ENCODE measurements around the gene XRN1.
"Not testable (repeated sequence)": the region's sequence is repeated elsewhere in the genome, so short reads cannot be mapped to it uniquely, and the experiment has no call there.

The XRN1 gene

DNA sequence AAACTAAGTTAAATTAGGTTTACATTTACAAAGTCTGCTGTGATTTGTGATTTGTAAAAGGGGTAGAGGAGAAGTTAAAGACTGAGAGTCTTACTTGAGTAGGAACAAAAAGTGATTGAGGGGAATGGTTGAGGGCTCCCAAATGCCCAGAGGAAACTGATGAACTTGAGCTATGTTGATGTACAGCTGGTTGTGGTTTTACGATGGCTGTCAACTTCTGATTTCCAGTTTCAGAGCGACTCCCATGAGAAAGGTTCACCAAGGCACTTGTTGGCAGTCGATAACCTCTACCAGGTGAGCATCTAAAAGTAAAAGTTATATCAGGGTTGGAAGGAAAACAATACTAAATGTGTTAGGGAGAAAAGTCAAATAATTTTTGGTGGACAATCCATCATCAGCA, 91.0 kb downstream of the XRN1 start:
- H3K4me3 ChIP-seq (ENCODE audit: low read length), result no peak overlapping the region
- DNase-seq (ENCODE audit: low read depth), result no peak
- no peak for TF ChIP-seq CTCF (conservative IDR thresholded peaks at IDR 0.05; ENCODE audit: low read length)

- TF ChIP-seq CTCF (conservative IDR thresholded peaks at IDR 0.05; ENCODE audit: low read length), result no peak
- DNase-seq (ENCODE audit: low read depth), result no peak
- no peak overlapping the region for H3K4me3 ChIP-seq (ENCODE audit: low read length)
These were observed 92.1 kb downstream of the XRN1 start for GRCh38 chr3:142355692-142356091.

DNA sequence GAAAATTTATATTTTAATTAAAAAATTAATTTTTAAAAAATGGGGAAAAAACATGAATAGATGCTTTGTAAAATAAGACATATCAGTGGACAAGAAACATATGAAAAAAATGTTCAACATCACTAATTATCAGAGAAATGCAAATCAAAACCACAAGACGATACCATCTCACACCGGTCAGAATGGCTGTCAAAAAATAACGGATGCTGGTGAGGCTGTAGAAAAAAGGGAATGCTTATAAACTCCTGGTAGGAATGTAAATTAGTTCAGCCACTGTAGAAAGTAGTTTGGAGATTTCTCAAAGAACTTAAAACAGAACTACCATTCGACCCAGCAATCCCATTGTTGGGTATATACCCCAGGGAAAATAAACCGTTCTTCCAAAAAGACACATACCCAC, 93.8 kb downstream of the XRN1 start:
- TF ChIP-seq CTCF (conservative IDR thresholded peaks at IDR 0.05; ENCODE audit: low read length), result no peak
- DNase-seq (ENCODE audit: low read depth), result no peak
- H3K4me3 ChIP-seq (ENCODE audit: low read length), result no peak overlapping the region

GRCh38 chr3:142353571-142353970, 94.3 kb downstream of the XRN1 start:
- no peak for TF ChIP-seq CTCF (conservative IDR thresholded peaks at IDR 0.05; ENCODE audit: low read length)
- peak; percentile 12 for DNase-seq (ENCODE audit: low read depth)
- no peak overlapping the region for H3K4me3 ChIP-seq (ENCODE audit: low read length)

- H3K4me3 ChIP-seq (ENCODE audit: low read length); DNase-seq (ENCODE audit: low read depth): not testable (repeated sequence)
These were observed 95.1 kb downstream of the XRN1 start for GRCh38 chr3:142352698-142353097.

DNA sequence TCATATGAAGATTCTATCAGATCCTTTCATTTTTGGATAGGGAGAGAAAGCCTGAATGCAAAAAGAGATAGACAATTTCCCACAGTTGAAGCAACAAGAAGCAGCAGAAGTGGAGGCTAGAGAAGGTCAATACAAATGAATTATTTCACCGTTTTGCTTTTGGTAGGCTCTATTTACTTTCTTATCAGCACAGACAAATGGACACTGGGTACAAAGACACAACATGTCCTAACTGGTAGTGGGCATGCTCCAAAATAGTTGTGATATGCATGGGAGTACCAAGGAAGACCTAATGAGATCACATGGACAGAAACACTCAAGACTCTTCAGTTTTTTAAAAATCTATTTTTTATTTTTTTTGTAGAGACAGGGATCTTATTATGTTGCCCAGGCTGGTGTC, 99.4 kb downstream of the XRN1 start:
- no peak for TF ChIP-seq CTCF (conservative IDR thresholded peaks at IDR 0.05; ENCODE audit: low read length)
- DNase-seq (ENCODE audit: low read depth), result no peak
- no peak overlapping the region for H3K4me3 ChIP-seq (ENCODE audit: low read length)

DNA sequence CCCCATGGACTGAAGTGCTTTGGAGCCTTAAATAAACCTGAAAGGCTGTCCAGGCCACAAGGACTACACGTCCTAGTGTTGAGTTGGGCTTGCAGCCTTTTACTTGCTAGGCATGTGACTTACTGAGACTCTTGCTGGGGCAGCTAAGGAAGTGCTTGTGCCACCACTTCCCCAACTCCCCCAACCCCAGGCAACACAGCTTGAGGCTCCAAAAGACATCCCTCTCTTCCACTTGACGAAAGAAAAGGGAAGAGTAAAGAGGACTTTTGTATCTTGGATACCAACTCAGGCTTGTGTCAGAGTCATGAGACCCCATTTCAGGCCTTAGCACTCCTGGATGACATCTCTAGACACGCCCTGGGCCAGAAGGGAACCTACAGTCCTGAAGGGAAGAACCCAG, 109.8 kb downstream of the XRN1 start:
- DNase-seq (ENCODE audit: low read depth), result no peak
- no peak for TF ChIP-seq CTCF (conservative IDR thresholded peaks at IDR 0.05; ENCODE audit: low read length)
- no peak overlapping the region for H3K4me3 ChIP-seq (ENCODE audit: low read length)

- no peak for TF ChIP-seq CTCF (conservative IDR thresholded peaks at IDR 0.05; ENCODE audit: low read length)
- DNase-seq (ENCODE audit: low read depth), result no peak
- H3K4me3 ChIP-seq (ENCODE audit: low read length), result no peak overlapping the region
These were observed 115.4 kb downstream of the XRN1 start for GRCh38 chr3:142332390-142332789.

DNA sequence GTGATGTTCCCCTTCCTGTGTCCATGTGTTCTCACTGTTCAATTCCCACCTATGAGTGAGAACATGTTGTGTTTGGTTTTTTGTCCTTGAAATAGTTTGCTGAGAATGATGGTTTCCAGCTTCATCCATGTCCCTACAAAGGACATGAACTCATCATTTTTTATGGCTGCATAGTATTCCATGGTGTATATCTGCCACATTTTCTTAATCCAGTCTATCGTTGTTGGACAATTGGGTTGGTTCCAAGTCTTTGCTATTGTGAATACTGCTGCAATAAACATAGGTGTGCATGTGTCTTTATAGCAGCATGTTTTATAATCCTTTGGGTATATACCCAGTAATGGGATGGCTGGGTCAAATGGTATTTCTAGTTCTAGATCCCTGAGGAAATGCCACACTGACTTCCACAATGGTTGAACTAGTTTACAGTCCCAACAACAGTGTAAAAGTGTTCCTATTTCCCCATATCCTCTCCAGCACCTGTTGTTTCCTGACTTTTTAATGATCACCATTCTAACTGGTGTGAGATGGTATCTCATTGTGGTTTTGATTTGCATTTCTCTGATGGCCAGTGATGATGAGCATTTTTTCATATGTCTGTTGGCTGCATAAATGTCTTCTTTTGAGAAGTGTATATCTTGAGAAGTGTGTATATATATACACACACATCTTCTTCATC, 123.4 kb downstream of the XRN1 start:
- not testable (repeated sequence) for H3K4me3 ChIP-seq (ENCODE audit: low read length); DNase-seq (ENCODE audit: low read depth)

Data from AG10803 (cell line).